ENCODE data around the gene SLC45A2. TPM values are rescaled to one million over a fixed set of nuclear protein-coding genes. Genes with fewer than 3 reads are reported as not detected.
A peak's percentile ranks its signal among the peaks of the same experiment; 100 is the strongest.

SLC45A2 gene
- total RNA-seq, 1 donor = 0.09 TPM

- DNase-seq (ENCODE audit: low read depth) = peak; percentile 78
- H3K4me3 ChIP-seq (ENCODE audit: low read depth, low read length) = no peak overlapping the region
- TF ChIP-seq CTCF (IDR thresholded peaks at IDR 0.05; ENCODE audit: insufficient read depth, low read length) = no peak
Observed at GRCh38 chr5:34022121-34022705, 37.7 kb upstream of the SLC45A2 start.

- H3K4me3 ChIP-seq (ENCODE audit: low read depth, low read length) = no peak overlapping the region
- no peak for DNase-seq (ENCODE audit: low read depth)
- TF ChIP-seq CTCF (IDR thresholded peaks at IDR 0.05; ENCODE audit: insufficient read depth, low read length) = no peak
Observed at GRCh38 chr5:34021334-34021733, 36.8 kb upstream of the SLC45A2 start.

- no peak for DNase-seq (ENCODE audit: low read depth)
- H3K4me3 ChIP-seq (ENCODE audit: low read depth, low read length) = no peak overlapping the region
- no peak for TF ChIP-seq CTCF (IDR thresholded peaks at IDR 0.05; ENCODE audit: insufficient read depth, low read length)
Observed at GRCh38 chr5:34020726-34021125, 36.2 kb upstream of the SLC45A2 start.

- TF ChIP-seq CTCF (IDR thresholded peaks at IDR 0.05; ENCODE audit: insufficient read depth, low read length) = no peak
- no peak for DNase-seq (ENCODE audit: low read depth)
- H3K4me3 ChIP-seq (ENCODE audit: low read depth, low read length) = no peak overlapping the region
Observed at GRCh38 chr5:34017254-34017653, 32.8 kb upstream of the SLC45A2 start.

GRCh38 chr5:34016750-34017149, 32.3 kb upstream of the SLC45A2 start:
- TF ChIP-seq CTCF (IDR thresholded peaks at IDR 0.05; ENCODE audit: insufficient read depth, low read length) = no peak
- DNase-seq (ENCODE audit: low read depth) = no peak
- no peak overlapping the region for H3K4me3 ChIP-seq (ENCODE audit: low read depth, low read length)

- TF ChIP-seq CTCF (IDR thresholded peaks at IDR 0.05; ENCODE audit: insufficient read depth, low read length) = no peak
- no peak overlapping the region for H3K4me3 ChIP-seq (ENCODE audit: low read depth, low read length)
- no peak for DNase-seq (ENCODE audit: low read depth)
Observed at GRCh38 chr5:34016222-34016621, 31.7 kb upstream of the SLC45A2 start.

All from fibroblast of the aortic adventitia (primary cell).